ENCODE data around the gene LRP3.

LRP3 gene

GRCh38 chr19:33252418-33252962 lies 58.4 kb downstream of the LRP3 start:
- DNase-seq (ENCODE audit: low read depth in 1 of 2, low spot score in 1 of 2): no peak

GRCh38 chr19:33252971-33253370 lies 58.8 kb downstream of the LRP3 start:
- DNase-seq (ENCODE audit: low read depth in 1 of 2, low spot score in 1 of 2): no peak

DNA sequence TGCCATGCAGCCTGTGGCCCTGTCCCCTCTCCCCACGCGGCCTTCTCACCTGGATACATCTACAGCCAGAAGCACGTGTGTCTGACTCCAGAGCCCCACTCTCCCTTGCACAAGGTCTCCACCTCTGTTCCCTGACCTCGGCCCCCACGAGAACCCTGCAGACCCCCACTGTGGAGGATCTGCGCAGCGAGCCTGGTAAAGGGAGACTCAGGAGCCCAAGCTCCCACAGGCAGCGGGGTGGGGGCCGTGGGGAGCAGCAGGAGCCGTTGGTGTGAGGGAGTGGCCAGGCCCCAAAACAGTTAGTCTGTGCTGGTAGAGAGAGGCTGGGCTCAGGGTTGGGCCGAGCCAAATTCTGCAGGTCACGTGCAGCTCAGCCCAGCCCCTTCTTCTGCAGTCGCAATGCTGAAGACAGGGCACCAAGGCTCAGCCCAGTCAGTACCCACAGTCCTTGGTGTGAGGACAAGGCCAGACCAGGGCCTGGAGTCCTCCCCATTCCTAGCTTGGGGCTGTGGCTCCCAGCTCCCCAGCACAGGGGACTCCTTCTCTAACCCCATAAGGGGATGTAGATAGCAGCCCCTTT lies 60.2 kb downstream of the LRP3 start:
- no peak for DNase-seq (ENCODE audit: low read depth in 1 of 2, low spot score in 1 of 2)

GRCh38 chr19:33255781-33256180 lies 61.7 kb downstream of the LRP3 start:
- DNase-seq (ENCODE audit: low read depth in 1 of 2, low spot score in 1 of 2): no peak

- DNase-seq (ENCODE audit: low read depth in 1 of 2, low spot score in 1 of 2): no peak
Measured at GRCh38 chr19:33256261-33256660, 62.1 kb downstream of the LRP3 start.

- no peak for DNase-seq (ENCODE audit: low read depth in 1 of 2, low spot score in 1 of 2)
Measured at GRCh38 chr19:33257828-33258227, 63.7 kb downstream of the LRP3 start.

Data from activated T-helper 1 cell treated with anti-CD3 and anti-CD28 coated beads, Interleukin-2, amount 50 U/mL, for 16 hours (primary cell).